H1 (cell line): ENCODE data around the gene GFI1B. TPM values are rescaled to one million over a fixed set of nuclear protein-coding genes. Genes with fewer than 3 reads are reported as not detected.

Source experiments
- ASH2L ChIP-seq: fragments of 200-600, 300-600 bp; sonication (generic); IDR thresholded peaks from one replicate; pipeline ENCODE4 v1.7.1; 2017; ENCODE audit warnings: low read length
- EP300 ChIP-seq, 2 experiments: IDR thresholded peaks; 1 replicate in 1 of 2; 2 replicates in 1 of 2; pipeline ENCODE4 v1.6.1; 2011 to 2012; ENCODE audit warnings: low read depth in 2 of 2, low read length in 2 of 2, mild to moderate bottlenecking in 2 of 2, borderline replicate concordance in 1 of 2, inconsistent platforms in 1 of 2, moderate library complexity in 1 of 2
- KDM5A ChIP-seq: fragments of 200-600 bp; IDR thresholded peaks from 2 replicates; pipeline ENCODE4 v1.7.1; 2012; ENCODE audit warnings: mild to moderate bottlenecking, low read length, inconsistent platforms, mixed read lengths
- POLR2A ChIP-seq, 2 experiments: IDR thresholded peaks; 1 replicate in 1 of 2; 2 replicates in 1 of 2; pipeline ENCODE4 v1.6.1; 2011; ENCODE audit warnings: low read depth in 2 of 2, low read length in 2 of 2, mild to moderate bottlenecking in 2 of 2; ENCODE audit errors: control extremely low read depth in 1 of 2
- POLR2AphosphoS5 ChIP-seq: IDR thresholded peaks from 2 replicates; pipeline ENCODE4 v1.6.1; 2011; ENCODE audit warnings: low read depth, low read length
- RAD21 ChIP-seq, 2 experiments: IDR thresholded peaks in 1 of 2; conservative IDR thresholded peaks in 1 of 2; 2 replicates each; pipeline ENCODE4 v1.6.1; 2011; ENCODE audit warnings: low read depth in 2 of 2, low read length in 2 of 2, improper control_type of control experiment in 1 of 2, inconsistent platforms in 1 of 2, mild to moderate bottlenecking in 1 of 2, moderate library complexity in 1 of 2
- RNF2 ChIP-seq: fragments of 200-900, 300-1000 bp; sonication (generic); IDR thresholded peaks from 2 replicates; pipeline ENCODE4 v1.7.1; 2016; ENCODE audit warnings: borderline replicate concordance, low read depth, mild to moderate bottlenecking, antibody characterized with exemption, low read length; ENCODE audit not compliant: poor library complexity, severe bottlenecking; ENCODE audit errors: missing control alignments
- SAP30 ChIP-seq: fragments of 300-600 bp; sonication (generic); IDR thresholded peaks from 2 replicates; pipeline ENCODE4 v1.7.1; 2012; ENCODE audit warnings: low read length, moderate library complexity, mild to moderate bottlenecking, inconsistent platforms; ENCODE audit not compliant: insufficient read depth, insufficient replicate concordance
- TCF12 ChIP-seq: IDR thresholded peaks from 2 replicates; pipeline ENCODE4 v1.6.1; 2011; ENCODE audit warnings: low read depth, mild to moderate bottlenecking, low read length
- polyA plus RNA-seq, 7 experiments: library from polyadenylated mRNA; depleted of rRNA in 3 of 7; stranded (reverse) in 5 of 7; unstranded in 2 of 7; fragments of >200 nt in 5 of 7; fragments of 200-250 nt in 2 of 7; gene quantifications; 1 replicate in 5 of 7; 2 replicates in 1 of 7; 4 replicates in 1 of 7; pipeline versions ENCODE4 v1.2.1 to v1.2.3, GENCODE V29; 2011 to 2013; ENCODE audit warnings: missing spikeins in 2 of 7, mixed read lengths in 2 of 7
- total RNA-seq: library from RNA; stranded (reverse); fragmentation: NEBNext Ultra II Directional; extraction: Animal tissue kit (Norgen Biotek cat#: 25700); gene quantifications from 2 replicates; pipeline ENCODE4 v1.2.1, GENCODE V29; 2021
- TF ChIP-seq, protein P1 (sequence below): IDR thresholded peaks from 2 replicates; pipeline ENCODE4 v1.6.1; 2012; ENCODE audit warnings: inconsistent platforms

GFI1B gene
- total and polyA plus RNA-seq, 2 of the 8 experiments (the other 6 are each of a cell fraction or from before 2014, with no cell fraction given) = 0.09 to 0.11 TPM

DNA sequence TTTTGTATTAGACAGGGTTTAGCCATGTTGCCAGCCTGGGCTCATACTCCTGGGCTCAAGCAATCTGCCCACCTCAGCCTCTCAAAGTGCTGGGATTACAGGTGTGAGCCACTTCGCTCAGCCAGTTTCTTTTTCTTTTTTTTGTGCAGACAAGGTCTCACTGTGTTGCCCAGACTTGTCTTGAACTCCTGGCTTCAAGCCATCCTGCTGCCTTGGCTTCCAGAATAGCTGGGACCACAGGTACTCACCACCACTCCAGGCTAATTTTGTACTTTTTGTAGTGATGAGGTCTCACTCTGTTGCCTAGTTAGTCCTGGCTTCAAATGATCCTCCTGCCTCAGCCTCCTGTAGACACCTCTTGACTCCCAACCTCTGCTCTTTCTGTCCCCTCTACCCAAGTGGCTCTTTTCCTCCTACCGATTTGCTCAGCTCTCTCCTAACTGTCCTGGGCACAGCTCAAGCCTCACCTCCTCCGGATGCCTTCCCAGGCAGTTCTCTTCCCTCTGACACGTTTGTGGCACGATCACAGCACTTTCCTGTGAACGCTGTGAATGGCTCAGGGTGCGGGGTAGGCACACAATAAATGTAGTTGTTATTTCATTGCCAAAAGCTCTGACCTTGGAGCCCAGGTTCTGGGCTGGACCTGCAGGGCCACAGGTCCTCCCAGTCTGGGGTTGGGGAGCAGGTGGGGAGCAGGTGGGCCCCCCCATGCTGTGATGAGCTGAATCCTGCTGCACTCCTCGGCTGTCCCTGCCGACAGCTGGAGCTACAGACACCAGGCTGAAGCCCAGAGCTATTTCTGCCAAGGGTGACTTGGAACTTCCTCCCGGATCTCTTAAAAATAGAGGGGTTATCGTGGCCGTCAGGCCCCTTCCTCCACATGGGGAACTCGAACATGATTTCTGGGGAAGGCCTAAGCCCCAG, 23.9 kb downstream of the GFI1B start (continued):
- TF ChIP-seq TCF12 = no peak
- no peak for TF ChIP-seq RAD21 (IDR thresholded peaks at IDR 0.05 in 1 of 2, conservative IDR thresholded peaks at IDR 0.05 in 1 of 2; ENCODE audit: low read depth in 2 of 2, low read length in 2 of 2)
- no peak for TF ChIP-seq KDM5A
- no peak for TF ChIP-seq POLR2A (IDR thresholded peaks at IDR 0.05; ENCODE audit: control extremely low read depth in 1 of 2, low read depth in 2 of 2, low read length in 2 of 2)
- TF ChIP-seq, protein P1, sequence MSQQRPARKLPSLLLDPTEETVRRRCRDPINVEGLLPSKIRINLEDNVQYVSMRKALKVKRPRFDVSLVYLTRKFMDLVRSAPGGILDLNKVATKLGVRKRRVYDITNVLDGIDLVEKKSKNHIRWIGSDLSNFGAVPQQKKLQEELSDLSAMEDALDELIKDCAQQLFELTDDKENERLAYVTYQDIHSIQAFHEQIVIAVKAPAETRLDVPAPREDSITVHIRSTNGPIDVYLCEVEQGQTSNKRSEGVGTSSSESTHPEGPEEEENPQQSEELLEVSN = no peak
- TF ChIP-seq POLR2AphosphoS5 = no peak
- no peak for TF ChIP-seq EP300 (IDR thresholded peaks at IDR 0.05; ENCODE audit: borderline replicate concordance in 1 of 2, low read depth in 2 of 2, low read length in 2 of 2)
- no peak for TF ChIP-seq RNF2
- no peak for TF ChIP-seq ASH2L
- no peak for TF ChIP-seq SAP30
- TF ChIP-seq, all 59 proteins: peak for 0
